OCI-LY7 (cell line): ENCODE measurements around the gene SMAD1. TPM values are rescaled to one million over a fixed set of nuclear protein-coding genes. Genes with fewer than 3 reads are reported as not detected.

Experiments
- BruUV-seq: library from RNA; stranded (reverse); fragments of 400-500 nt; replicated peaks from 2 replicates; lab custom pipeline; 2021; lab: Mats Ljungman, UMichigan
- CTCF ChIA-PET: fragments of 300-600 bp; sonication (Branson Sonifier 250); formaldehyde crosslinking; loops from one replicate; lab custom pipeline; 2022; ENCODE audit warnings: antibody characterized with exemption; ENCODE audit not compliant: unreplicated experiment; lab: Charles Lee
- POLR2A ChIA-PET: fragments of 300-600 bp; sonication (Branson Sonifier 250); formaldehyde crosslinking; loops from one replicate; lab custom pipeline; 2022; ENCODE audit warnings: antibody characterized with exemption; lab: Charles Lee
- DNase-seq: peaks from one replicate; pipeline ENCODE4 v3.0.0-alpha.2; 2015; ENCODE audit warnings: low spot score
- H2AFZ ChIP-seq: fragments of 200-600 bp; sonication (generic), shearing (Covaris generic); 2 replicates; pipeline ENCODE4 v1.6.1; 2014; ENCODE audit warnings: mild to moderate bottlenecking, antibody characterized with exemption, low read length, moderate library complexity
- H3K27ac ChIP-seq: fragments of 200-600 bp; sonication (generic); 2 replicates; pipeline ENCODE4 v1.5.1; 2014; ENCODE audit warnings: mixed run types, low read depth, mild to moderate bottlenecking, moderate library complexity, low read length, inconsistent platforms; ENCODE audit not compliant: poor library complexity, severe bottlenecking
- H3K36me3 ChIP-seq: fragments of 200-600 bp; sonication (generic); 2 replicates; pipeline ENCODE4 v1.6.1; 2014; ENCODE audit warnings: mild to moderate bottlenecking, antibody characterized with exemption, low read length, moderate library complexity, mixed read lengths; ENCODE audit not compliant: insufficient read depth
- H3K4me1 ChIP-seq: fragments of 200-600 bp; sonication (generic); 2 replicates; pipeline ENCODE4 v1.5.1; 2014; ENCODE audit warnings: mild to moderate bottlenecking, low read length; ENCODE audit not compliant: insufficient read depth, poor library complexity, severe bottlenecking
- H3K4me2 ChIP-seq: fragments of 200-600 bp; sonication (generic); 2 replicates; pipeline ENCODE4 v1.6.1; 2014; ENCODE audit warnings: mild to moderate bottlenecking, low read length
- H3K4me3 ChIP-seq: fragments of 200-600 bp; sonication (generic); 2 replicates; pipeline ENCODE4 v1.5.1; 2014; ENCODE audit warnings: mild to moderate bottlenecking, low read depth, low read length; ENCODE audit not compliant: poor library complexity, severe bottlenecking
- H3K79me2 ChIP-seq: fragments of 200-600 bp; sonication (generic); 2 replicates; pipeline ENCODE4 v1.6.1; 2016; ENCODE audit warnings: low read depth, mild to moderate bottlenecking, low read length, moderate library complexity, mixed read lengths; ENCODE audit not compliant: insufficient read depth
- H3K9me2 ChIP-seq: fragments of 200-600 bp; sonication (generic); 2 replicates; pipeline ENCODE4 v1.6.1; 2016; ENCODE audit warnings: mild to moderate bottlenecking, low read length, mixed read lengths; ENCODE audit not compliant: insufficient read depth
- H3K9me3 ChIP-seq: fragments of 200-600 bp; sonication (generic); 2 replicates; pipeline ENCODE4 v1.6.1; 2014; ENCODE audit warnings: mild to moderate bottlenecking, mixed run types, low read length, mixed read lengths
- H4K20me1 ChIP-seq: fragments of 200-600 bp; sonication (generic); 2 replicates; pipeline ENCODE4 v1.6.1; 2014; ENCODE audit warnings: mild to moderate bottlenecking, antibody characterized with exemption, low read length, moderate library complexity, mixed read lengths; ENCODE audit not compliant: insufficient read depth
- EZH2phosphoT487 ChIP-seq: fragments of 200-600 bp; sonication (generic); IDR thresholded peaks from 2 replicates; pipeline ENCODE4 v1.6.1; 2018; ENCODE audit warnings: low read depth, borderline replicate concordance, mild to moderate bottlenecking, mixed run types, antibody characterized with exemption, low read length, moderate library complexity, mixed read lengths
- intact Hi-C: fragments of 100-400 bp; cut with micrococcal nuclease; formaldehyde crosslinking; loops from one replicate; pipeline ENCODE4 v1.10.0; 2022; ENCODE audit not compliant: unreplicated experiment
- total RNA-seq, 2 experiments: library from RNA; depleted of rRNA in 1 of 2; stranded (reverse); fragments of >200 nt in 1 of 2; shearing (Covaris generic) in 1 of 2; gene quantifications; 2 replicates each; pipeline ENCODE4 v1.2.3, GENCODE V29; 2014 to 2022
- TF ChIP-seq, protein P1 (sequence below): fragments of 200-600 bp; sonication (generic); conservative IDR thresholded peaks from 2 replicates; pipeline ENCODE4 v1.5.1; 2014; ENCODE audit warnings: mild to moderate bottlenecking, antibody characterized with exemption, low read length, moderate library complexity, mixed read lengths

The SMAD1 gene
- total RNA-seq, 2 experiments from 2014 or later, result 39.9 to 60.9 TPM

DNA sequence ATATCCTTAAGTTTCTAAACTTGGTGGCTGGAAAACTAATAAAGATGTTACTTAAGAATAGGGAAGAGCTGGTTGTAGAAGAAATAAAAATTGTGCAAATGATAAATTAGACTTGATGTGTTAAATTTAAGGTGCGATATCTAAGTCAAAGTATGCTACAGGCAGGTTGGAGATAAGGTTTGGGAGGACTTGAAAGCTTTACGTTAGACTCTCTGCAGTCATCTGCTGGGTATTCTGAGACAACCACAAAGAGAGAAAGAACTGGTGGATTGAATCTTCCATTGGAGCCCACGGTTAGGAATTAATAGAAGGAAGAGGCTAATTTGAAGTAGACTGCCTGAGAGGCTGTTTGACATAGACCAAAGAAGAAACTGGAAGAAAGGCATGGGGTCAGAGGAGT lies 7.9 kb downstream of the SMAD1 start:
- Histone ChIP-seq H3K4me3 (no peak overlapping the region), H3K4me1 (peaks cover 98% of the 10 kb centered on the region), H4K20me1 (peaks cover 45% of the 10 kb centered on the region; the same call in 1 of the 2 replicates), H3K9me3 (no peaks in the 10 kb centered on the region), H3K4me2 (peak overlapping the region; percentile 86; the same call in 1 of the 2 replicates), H3K27ac (no peak overlapping the region), H3K79me2 (peaks cover 100% of the 10 kb centered on the region), H3K36me3 (peaks cover 27% of the 10 kb centered on the region; the same call in 1 of the 2 replicates), H2AFZ (no peak overlapping the region), H3K9me2 (no peaks in the 10 kb centered on the region)
- no TSS peak for BruUV-seq
- ChIA-PET CTCF (interaction anchor here (1.0 kb wide), 1 partner anchor 391 kb away, joined by 3 read pairs; the partner anchor contains the start of genes ABCE1 and ANAPC10), POLR2A (interaction anchor here (1.9 to 3.7 kb wide), 2 partner anchors 13 to 31 kb away, joined by 4 to 27 read pairs; no protein-coding TSS in a partner anchor)
- no peak for DNase-seq
- TF ChIP-seq EZH2phosphoT487, result no peak
- TF ChIP-seq, protein P1, sequence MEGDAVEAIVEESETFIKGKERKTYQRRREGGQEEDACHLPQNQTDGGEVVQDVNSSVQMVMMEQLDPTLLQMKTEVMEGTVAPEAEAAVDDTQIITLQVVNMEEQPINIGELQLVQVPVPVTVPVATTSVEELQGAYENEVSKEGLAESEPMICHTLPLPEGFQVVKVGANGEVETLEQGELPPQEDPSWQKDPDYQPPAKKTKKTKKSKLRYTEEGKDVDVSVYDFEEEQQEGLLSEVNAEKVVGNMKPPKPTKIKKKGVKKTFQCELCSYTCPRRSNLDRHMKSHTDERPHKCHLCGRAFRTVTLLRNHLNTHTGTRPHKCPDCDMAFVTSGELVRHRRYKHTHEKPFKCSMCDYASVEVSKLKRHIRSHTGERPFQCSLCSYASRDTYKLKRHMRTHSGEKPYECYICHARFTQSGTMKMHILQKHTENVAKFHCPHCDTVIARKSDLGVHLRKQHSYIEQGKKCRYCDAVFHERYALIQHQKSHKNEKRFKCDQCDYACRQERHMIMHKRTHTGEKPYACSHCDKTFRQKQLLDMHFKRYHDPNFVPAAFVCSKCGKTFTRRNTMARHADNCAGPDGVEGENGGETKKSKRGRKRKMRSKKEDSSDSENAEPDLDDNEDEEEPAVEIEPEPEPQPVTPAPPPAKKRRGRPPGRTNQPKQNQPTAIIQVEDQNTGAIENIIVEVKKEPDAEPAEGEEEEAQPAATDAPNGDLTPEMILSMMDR, result no peak
- intact Hi-C loops, result no loop called here

DNA sequence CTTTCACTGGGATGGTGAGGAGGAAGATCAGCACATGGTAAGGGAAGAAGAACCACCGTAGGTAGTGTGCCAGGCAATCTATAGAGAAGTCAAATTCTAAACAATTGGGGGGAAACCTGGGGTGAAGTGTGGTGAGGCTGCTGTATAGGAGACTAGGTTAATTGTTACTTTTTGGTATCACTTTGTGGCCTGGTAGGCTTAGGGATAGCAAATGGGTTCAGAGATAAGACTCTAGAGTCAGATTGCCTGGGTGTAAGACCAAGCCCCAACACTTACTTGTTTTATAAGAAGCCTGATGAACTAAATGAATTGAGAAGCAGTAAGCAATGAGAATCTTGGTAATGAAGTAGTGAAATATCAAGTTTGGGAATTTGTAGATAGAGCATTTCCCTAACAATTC lies 8.7 kb downstream of the SMAD1 start:
- no TSS peak for BruUV-seq
- peaks cover 100% of the 10 kb centered on the region for H3K79me2 ChIP-seq
- POLR2A ChIA-PET, result interaction anchor here (3.7 kb wide), 1 partner anchor 12 kb away, joined by 27 read pairs; no protein-coding TSS in a partner anchor

More for the DNA sequence above, 8.7 kb downstream of the SMAD1 start:
- Histone ChIP-seq H3K36me3 (peaks cover 33% of the 10 kb centered on the region; the same call in 1 of the 2 replicates), H3K9me3 (no peaks in the 10 kb centered on the region), H3K27ac (no peak overlapping the region), H4K20me1 (peaks cover 45% of the 10 kb centered on the region; the same call in 1 of the 2 replicates), H2AFZ (no peak overlapping the region), H3K4me2 (peak overlapping the region; percentile 86; the same call in 1 of the 2 replicates), H3K4me1 (peaks cover 98% of the 10 kb centered on the region), H3K9me2 (no peaks in the 10 kb centered on the region), H3K4me3 (no peak overlapping the region)
- no peak for TF ChIP-seq EZH2phosphoT487
- TF ChIP-seq, protein P1, result no peak
- intact Hi-C loops, result no loop called here
- DNase-seq, result no peak
- CTCF ChIA-PET, result no interaction called here
